Osteocyte (in vitro differentiated cells): ENCODE measurements around the gene PRH1. TPM values are rescaled to one million over a fixed set of nuclear protein-coding genes. Genes with fewer than 3 reads are reported as not detected.

Source experiments
- DNase-seq: peaks from one replicate; pipeline ENCODE4 v3.0.0; 2021; ENCODE audit warnings: mixed read lengths; ENCODE audit not compliant: unreplicated experiment; ENCODE audit errors: extremely low spot score
- H3K27ac Mint-ChIP-seq: one replicate; pipeline ENCODE4 v1.8.0; 2021; ENCODE audit warnings: mild to moderate bottlenecking, mixed read lengths; ENCODE audit not compliant: unreplicated experiment
- H3K27me3 Mint-ChIP-seq: one replicate; pipeline ENCODE4 v1.8.0; 2021; ENCODE audit warnings: mixed read lengths; ENCODE audit not compliant: unreplicated experiment
- H3K36me3 Mint-ChIP-seq: one replicate; pipeline ENCODE4 v1.8.0; 2021; ENCODE audit warnings: mixed read lengths; ENCODE audit not compliant: unreplicated experiment
- H3K4me1 Mint-ChIP-seq: one replicate; pipeline ENCODE4 v1.8.0; 2021; ENCODE audit warnings: mixed read lengths; ENCODE audit not compliant: unreplicated experiment
- H3K4me3 Mint-ChIP-seq: one replicate; pipeline ENCODE4 v1.8.0; 2021; ENCODE audit warnings: mild to moderate bottlenecking, moderate library complexity, mixed read lengths; ENCODE audit not compliant: unreplicated experiment
- H3K9me3 Mint-ChIP-seq: one replicate; pipeline ENCODE4 v1.8.0; 2021; ENCODE audit warnings: mixed read lengths; ENCODE audit not compliant: unreplicated experiment
- total RNA-seq: library from RNA; stranded (reverse); gene quantifications from 2 replicates; pipeline ENCODE4 v1.2.1, GENCODE V29; 2021
- TF ChIP-seq, protein P1 (sequence below): fragments of 200-600 bp; sonication (generic); IDR thresholded peaks from 2 replicates; pipeline ENCODE4 v1.5.0; 2021; ENCODE audit warnings: antibody characterized with exemption, mild to moderate bottlenecking, moderate library complexity

The PRH1 gene
- total RNA-seq, 1 donor from 2014 or later: 19.1 TPM

- Mint-ChIP-seq H3K4me1 (no peaks in the 10 kb centered on the region), H3K4me3 (no peak within 1 kb of the TSS), H3K27me3 (no peaks in the 10 kb centered on the region), H3K36me3 (peaks cover 17% of the 10 kb centered on the region), H3K9me3 (no peaks in the 10 kb centered on the region), H3K27ac (no peak within 1 kb of the TSS)
- DNase-seq: no peak
- TF ChIP-seq, protein P1, sequence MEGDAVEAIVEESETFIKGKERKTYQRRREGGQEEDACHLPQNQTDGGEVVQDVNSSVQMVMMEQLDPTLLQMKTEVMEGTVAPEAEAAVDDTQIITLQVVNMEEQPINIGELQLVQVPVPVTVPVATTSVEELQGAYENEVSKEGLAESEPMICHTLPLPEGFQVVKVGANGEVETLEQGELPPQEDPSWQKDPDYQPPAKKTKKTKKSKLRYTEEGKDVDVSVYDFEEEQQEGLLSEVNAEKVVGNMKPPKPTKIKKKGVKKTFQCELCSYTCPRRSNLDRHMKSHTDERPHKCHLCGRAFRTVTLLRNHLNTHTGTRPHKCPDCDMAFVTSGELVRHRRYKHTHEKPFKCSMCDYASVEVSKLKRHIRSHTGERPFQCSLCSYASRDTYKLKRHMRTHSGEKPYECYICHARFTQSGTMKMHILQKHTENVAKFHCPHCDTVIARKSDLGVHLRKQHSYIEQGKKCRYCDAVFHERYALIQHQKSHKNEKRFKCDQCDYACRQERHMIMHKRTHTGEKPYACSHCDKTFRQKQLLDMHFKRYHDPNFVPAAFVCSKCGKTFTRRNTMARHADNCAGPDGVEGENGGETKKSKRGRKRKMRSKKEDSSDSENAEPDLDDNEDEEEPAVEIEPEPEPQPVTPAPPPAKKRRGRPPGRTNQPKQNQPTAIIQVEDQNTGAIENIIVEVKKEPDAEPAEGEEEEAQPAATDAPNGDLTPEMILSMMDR: no peak
These were observed 34.6 kb downstream of the PRH1 start, which contains the start of gene PRR4 for GRCh38 chr12:10849425-10849878. Gene PRR4 (minus strand): TSS chr12:10849475. CDS start chr12:10849437, 38 bp downstream.

DNA sequence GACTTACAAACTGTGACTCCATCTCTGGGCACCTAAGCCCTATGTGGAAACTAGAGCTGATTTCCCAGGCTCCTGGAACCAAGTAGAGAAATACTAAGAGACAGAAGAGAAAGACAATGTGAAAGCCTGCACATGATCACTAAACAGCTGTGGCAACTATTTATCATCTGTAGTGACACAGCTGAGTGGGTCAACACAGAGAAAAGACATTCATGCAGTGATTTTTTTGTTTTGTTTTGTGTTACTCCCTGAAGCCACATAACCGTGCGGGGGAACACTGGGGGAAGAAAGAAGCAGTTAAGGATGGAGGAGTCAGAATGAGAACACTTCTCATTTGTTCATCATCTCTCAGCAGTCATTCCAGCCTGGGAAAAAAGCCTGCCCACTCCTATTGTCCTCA is 36.3 kb downstream of the PRH1 start:
- no peak overlapping the region for H3K4me3 Mint-ChIP-seq
- H3K27me3 Mint-ChIP-seq: no peaks in the 10 kb centered on the region
- H3K27ac Mint-ChIP-seq: no peak overlapping the region
- H3K4me1 Mint-ChIP-seq: no peaks in the 10 kb centered on the region
- TF ChIP-seq, protein P1: no peak
- DNase-seq: no peak
- peaks cover 20% of the 10 kb centered on the region for H3K36me3 Mint-ChIP-seq
- H3K9me3 Mint-ChIP-seq: no peaks in the 10 kb centered on the region

- H3K4me3 Mint-ChIP-seq: no peak overlapping the region
- no peak for DNase-seq
- TF ChIP-seq, protein P1: no peak
- no peaks in the 10 kb centered on the region for H3K9me3 Mint-ChIP-seq
- no peak overlapping the region for H3K27ac Mint-ChIP-seq
- no peaks in the 10 kb centered on the region for H3K27me3 Mint-ChIP-seq
- no peaks in the 10 kb centered on the region for H3K4me1 Mint-ChIP-seq
- H3K36me3 Mint-ChIP-seq: peaks cover 18% of the 10 kb centered on the region
These were observed 41.2 kb downstream of the PRH1 start for GRCh38 chr12:10842862-10843261.

DNA sequence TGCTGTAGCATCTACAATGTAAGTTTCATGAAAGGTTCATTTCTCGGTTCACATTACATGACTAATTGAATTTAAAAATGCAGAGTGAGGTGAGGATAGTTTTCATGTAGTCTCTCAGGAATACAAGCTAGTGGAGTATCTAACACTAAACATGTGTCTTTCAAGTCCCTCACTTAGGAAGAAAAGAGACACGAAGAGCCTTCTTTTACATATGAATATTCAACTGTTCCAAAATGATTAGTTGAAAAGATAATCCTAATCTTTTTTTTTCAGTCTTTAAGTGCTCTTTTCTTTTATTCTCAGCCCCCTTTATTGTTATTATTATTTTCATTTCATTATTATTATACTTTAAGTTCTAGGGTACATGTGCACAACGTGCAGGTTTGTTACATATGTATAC is 45.6 kb downstream of the PRH1 start:
- Mint-ChIP-seq H3K27me3 (no peaks in the 10 kb centered on the region), H3K9me3 (no peaks in the 10 kb centered on the region), H3K36me3 (peaks cover 14% of the 10 kb centered on the region), H3K4me1 (no peaks in the 10 kb centered on the region), H3K4me3 (no peak overlapping the region), H3K27ac (no peak overlapping the region)
- DNase-seq: no peak
- TF ChIP-seq, protein P1: no peak

Other genes starting within 250 kb of the PRH1 start
- 0.48 TPM in 1 of 2 replicates, not detected in the other for gene STYK1, start 210.2 kb downstream of the PRH1 start, total RNA-seq
- 302 and 334 TPM in 2 replicates for gene YBX3, start 160.9 kb downstream of the PRH1 start, total RNA-seq
- not detected in 2 replicates for gene TAS2R7, start 81.6 kb downstream of the PRH1 start, total RNA-seq
- gene TAS2R8, start 77.0 kb downstream of the PRH1 start, total RNA-seq: 0.50 TPM in 1 of 2 replicates, not detected in the other
- 0.34 TPM in 1 of 2 replicates, not detected in the other for gene TAS2R9, start 74.1 kb downstream of the PRH1 start, total RNA-seq
- gene TAS2R10, start 57.9 kb downstream of the PRH1 start, total RNA-seq: 0.84 and 1.5 TPM in 2 replicates
- gene PRR4, start 34.8 kb downstream of the PRH1 start, total RNA-seq: 2.2 and 4.4 TPM in 2 replicates
- 1.2 and 2.4 TPM in 2 replicates for gene TAS2R13, start 25.3 kb upstream of the PRH1 start, total RNA-seq
- gene PRH2, start 45.0 kb upstream of the PRH1 start, total RNA-seq: not detected in 2 replicates
- 2.7 and 3.8 TPM in 2 replicates for gene TAS2R14, start 55.0 kb upstream of the PRH1 start, total RNA-seq
- 1.6 and 3.1 TPM in 2 replicates for gene TAS2R50, start 102.7 kb upstream of the PRH1 start, total RNA-seq
- 2.3 and 2.8 TPM in 2 replicates for gene TAS2R20, start 114.0 kb upstream of the PRH1 start, total RNA-seq
- 3.7 and 5.2 TPM in 2 replicates for gene TAS2R19, start 138.4 kb upstream of the PRH1 start, total RNA-seq
- 2.3 and 4.9 TPM in 2 replicates for gene TAS2R31, start 147.2 kb upstream of the PRH1 start, total RNA-seq
- 1.3 and 1.5 TPM in 2 replicates for gene TAS2R46, start 178.0 kb upstream of the PRH1 start, total RNA-seq
- gene TAS2R43, start 208.1 kb upstream of the PRH1 start, total RNA-seq: 0.86 and 1.0 TPM in 2 replicates